HepG2 (cell line): Measurements from ENCODE around the gene GAN. TPM values are rescaled to one million over a fixed set of nuclear protein-coding genes. Genes with fewer than 3 reads are reported as not detected.

Experiments used
- ATAC-seq: fragments of 200-7000 bp; cut with Tn5 transposase; 3 replicates; pipeline ENCODE4 v1.9.1; 2020; ENCODE audit warnings: mild to moderate bottlenecking, moderate library complexity
- BruUV-seq: library from RNA; stranded (reverse); fragments of 400-500 nt; replicated peaks from 2 replicates; lab custom pipeline; 2021; lab: Mats Ljungman, UMichigan
- CTCF ChIA-PET: fragments of 300-600 bp; formaldehyde crosslinking; extraction: SDS; loops from one replicate; lab custom pipeline; 2021; ENCODE audit warnings: low total read pairs, inconsistent platforms, low intra/inter-chr PET ratio; lab: Yijun Ruan, JAX
- POLR2A ChIA-PET: fragments of 350-600 bp; sonication (Branson Sonifier 250); formaldehyde crosslinking; loops from one replicate; lab custom pipeline; 2020; ENCODE audit warnings: antibody characterized with exemption, inconsistent platforms; lab: Yijun Ruan, JAX
- DNase-seq: peaks from one replicate; pipeline ENCODE4 v3.0.0-alpha.2; 2015; ENCODE audit warnings: low spot score
- FAIRE-seq: peaks from 3 replicates; lab custom pipeline; 2011; peaks lifted over from hg19 to GRCh38; lab: Jason Lieb, UNC
- H2AFZ ChIP-seq: one replicate; pipeline ENCODE4 v1.6.1; 2011; ENCODE audit warnings: low read length, inconsistent platforms
- H3K27ac ChIP-seq: fragments of 300-600 bp; 3 replicates; pipeline ENCODE4 v1.8.0; 2011; ENCODE audit warnings: mixed run types, mild to moderate bottlenecking, mixed read lengths, low read length, inconsistent platforms; ENCODE audit not compliant: insufficient read depth; ENCODE audit errors: extremely low read length
- H3K27me3 ChIP-seq, 2 experiments: fragments of 200-600 bp in 1 of 2; 2 replicates in 1 of 2; 3 replicates in 1 of 2; pipeline versions ENCODE4 v1.6.0 to v1.8.0; 2011; ENCODE audit warnings: low read length in 2 of 2, mild to moderate bottlenecking in 2 of 2, moderate library complexity in 2 of 2, inconsistent platforms in 1 of 2; ENCODE audit not compliant: insufficient read depth in 2 of 2, control insufficient read depth in 1 of 2
- H3K36me3 ChIP-seq, 2 experiments: fragments of 200-600 bp in 1 of 2; replicated peaks in 1 of 2; 2 replicates in 1 of 2; 3 replicates in 1 of 2; pipeline versions ENCODE4 v1.5.1 to v1.8.0; 2011; ENCODE audit warnings: low read length in 2 of 2, inconsistent platforms in 1 of 2; ENCODE audit not compliant: insufficient read depth in 2 of 2, control insufficient read depth in 1 of 2
- H3K4me1 ChIP-seq: 2 replicates; pipeline ENCODE4 v1.5.1; 2012; ENCODE audit warnings: low read length, inconsistent platforms; ENCODE audit not compliant: insufficient read depth
- H3K4me2 ChIP-seq: 2 replicates; pipeline ENCODE4 v1.6.0; 2011; ENCODE audit warnings: low read depth, low read length, inconsistent platforms
- H3K4me3 ChIP-seq, 3 experiments: fragments of 200-600 bp in 1 of 3; sonication (generic), shearing (Covaris generic) in 1 of 3; replicated peaks in 1 of 3; 2 replicates each; pipeline ENCODE4 v1.5.1; 2011 to 2016; ENCODE audit warnings: low read length in 3 of 3, inconsistent platforms in 2 of 3, low read depth in 2 of 3, mild to moderate bottlenecking in 2 of 3, control low read depth in 1 of 3, mixed read lengths in 1 of 3; ENCODE audit not compliant: insufficient read depth in 1 of 3
- H3K79me2 ChIP-seq: one replicate; pipeline ENCODE4 v1.6.1; 2011; ENCODE audit warnings: low read length, inconsistent platforms; ENCODE audit not compliant: insufficient read depth
- H3K9ac ChIP-seq: 2 replicates; pipeline ENCODE4 v1.6.0; 2011; ENCODE audit warnings: mild to moderate bottlenecking, low read depth, low read length, inconsistent platforms; ENCODE audit not compliant: insufficient read depth
- H3K9me3 ChIP-seq: 2 replicates; pipeline ENCODE4 v1.5.1; 2012; ENCODE audit warnings: mild to moderate bottlenecking, low read length
- H4K20me1 ChIP-seq: 2 replicates; pipeline ENCODE4 v1.6.0; 2011; ENCODE audit warnings: inconsistent platforms, mild to moderate bottlenecking, low read length, moderate library complexity; ENCODE audit not compliant: insufficient read depth
- ARNTL ChIP-seq: sonication (generic); formaldehyde crosslinking; IDR thresholded peaks from 2 replicates; pipeline ENCODE4 v1.4.0; 2020; ENCODE audit warnings: mild to moderate bottlenecking, missing genetic modification reagents
- FLYWCH1 ChIP-seq: sonication (generic); formaldehyde crosslinking; IDR thresholded peaks from 2 replicates; pipeline ENCODE4 v1.8.1; 2023; ENCODE audit warnings: mild to moderate bottlenecking, missing genetic modification reagents
- GATAD2A ChIP-seq: IDR thresholded peaks from 2 replicates; pipeline ENCODE4 v1.6.1; 2016
- PHB2 ChIP-seq: fragments of 450-650 bp; IDR thresholded peaks from 2 replicates; pipeline ENCODE4 v1.6.1; 2018; ENCODE audit not compliant: partially characterized antibody
- SIN3B ChIP-seq: fragments of 150-350 bp; IDR thresholded peaks from 2 replicates; pipeline ENCODE4 v1.6.1; 2014; ENCODE audit warnings: low read length
- SRY ChIP-seq: sonication (generic); formaldehyde crosslinking; IDR thresholded peaks from 2 replicates; pipeline ENCODE4 v1.8.0; 2022; ENCODE audit warnings: mild to moderate bottlenecking, missing genetic modification reagents
- ZNF629 ChIP-seq: sonication (generic); formaldehyde crosslinking; conservative IDR thresholded peaks from 2 replicates; pipeline ENCODE4 v1.5.0; 2020; ENCODE audit warnings: missing genetic modification reagents
- WGBS: methylation state at CpG from one replicate; pipeline ENCODE4 v1.1.6; 2017; ENCODE audit warnings: low lambda C conversion rate; 5-methylcytosine and 5-hydroxymethylcytosine counted together
- in situ Hi-C: cut with HindIII; loops from 2 replicates; pipeline ENCODE4 v1.10.0; 2017; ENCODE audit warnings: low pct_unique_long_range_greater_than_20kb; ENCODE audit not compliant: extremely low pct_ligation_motif_present
- intact Hi-C: fragments of 100-400 bp; cut with micrococcal nuclease; formaldehyde crosslinking; loops from one replicate; pipeline ENCODE4 v1.10.0; 2022; ENCODE audit not compliant: unreplicated experiment
- polyA plus RNA-seq, 8 experiments: library from polyadenylated mRNA; depleted of rRNA in 3 of 8; stranded (reverse) in 7 of 8; unstranded in 1 of 8; fragments of >200 nt; fragmentation: Illumina TruSeq in 4 of 8; extraction: Trizol in 4 of 8; gene quantifications; 2 replicates each; pipeline versions ENCODE4 v1.2.1 to v1.2.3, GENCODE V29; 2011 to 2016; ENCODE audit warnings: low read depth in 4 of 8, missing spikeins in 1 of 8, mixed read lengths in 1 of 8; ENCODE audit not compliant: insufficient read depth in 1 of 8
- total RNA-seq, 5 experiments: library from RNA; depleted of rRNA; stranded (reverse); fragments of >200 nt; fragmentation: Illumina TruSeq; extraction: Trizol; gene quantifications; 2 replicates each; pipeline ENCODE4 v1.2.3, GENCODE V29; 2016; ENCODE audit warnings: low read depth in 1 of 5
- TF ChIP-seq, protein P1 (sequence below): IDR thresholded peaks from 2 replicates; pipeline ENCODE4 v1.6.1; 2016; ENCODE audit warnings: low read depth, borderline replicate concordance
- TF ChIP-seq, protein P2 (sequence below): sonication (generic); formaldehyde crosslinking; conservative IDR thresholded peaks from 2 replicates; pipeline ENCODE4 v1.8.0; 2022; ENCODE audit warnings: mild to moderate bottlenecking, moderate library complexity, missing genetic modification reagents

GAN gene
- total and polyA plus RNA-seq, 2 of the 13 experiments (the other 11 are each of a cell fraction or from before 2014, with no cell fraction given): 4.3 to 11.0 TPM

DNA sequence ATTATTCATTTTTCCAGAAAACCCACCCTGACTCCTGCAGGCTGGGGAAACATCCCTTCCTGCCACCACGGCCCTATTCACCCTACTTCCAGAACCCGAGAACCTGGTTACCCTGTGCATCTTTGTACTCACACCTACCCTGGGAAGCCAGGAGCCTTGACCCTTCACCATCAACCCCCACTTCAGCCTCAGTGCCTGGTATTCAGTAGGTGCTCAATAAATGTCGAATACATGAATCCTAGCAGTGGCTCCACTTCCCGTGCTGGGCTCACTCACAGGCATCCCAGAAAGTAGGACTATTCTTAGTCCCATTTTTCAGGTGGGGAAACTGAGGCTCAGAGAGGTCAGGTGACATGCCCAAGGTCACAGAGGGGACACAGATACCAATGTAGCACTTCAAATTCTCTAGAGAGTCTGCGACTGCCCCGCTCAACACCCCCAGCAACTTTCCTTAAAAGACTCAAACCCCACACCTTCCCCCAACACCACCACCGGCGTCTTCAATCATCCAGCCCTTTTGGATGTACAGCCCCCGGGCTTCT lies 93.7 kb downstream of the GAN start:
- H3K27ac ChIP-seq: no peak overlapping the region
- DNase-seq: no peak
- ATAC-seq: no peak
- CTCF ChIA-PET: no interaction called here
- in situ Hi-C loops (no loop called here), intact Hi-C loops (no loop called here)
- H4K20me1 ChIP-seq: no peaks in the 10 kb centered on the region
- POLR2A ChIA-PET: no interaction called here
- TF ChIP-seq SIN3B (no peak), ZNF629 (CRISPR knock-in tag) (0 out of 2 replicates have a peak, but pooled peaks have one; percentile 22)
- whole genome bisulfite sequencing: 49% methylated on average over 9 of the region's 9 CpGs
- no peaks in the 10 kb centered on the region for H3K36me3 ChIP-seq
- no peaks in the 10 kb centered on the region for H3K9me3 ChIP-seq
- no peak overlapping the region for H3K4me2 ChIP-seq
- H3K4me1 ChIP-seq: peaks cover 28% of the 10 kb centered on the region
- no peak overlapping the region for H3K4me3 ChIP-seq
- no peak for FAIRE-seq
- no peak overlapping the region for H3K9ac ChIP-seq
- H2AFZ ChIP-seq: no peak overlapping the region
- no peaks in the 10 kb centered on the region for H3K79me2 ChIP-seq
- BruUV-seq: no TSS peak
- H3K27me3 ChIP-seq: peaks cover 0 to 12% of the 10 kb centered on the region in 2 experiments; a peak in 4 of 5 replicates

GRCh38 chr16:81409016-81409556 lies 94.3 kb downstream of the GAN start:
- Histone ChIP-seq H3K9ac (no peak overlapping the region), H3K4me1 (peaks cover 26% of the 10 kb centered on the region), H3K79me2 (no peaks in the 10 kb centered on the region), H3K4me3 (no peak overlapping the region), H4K20me1 (no peaks in the 10 kb centered on the region), H3K9me3 (no peaks in the 10 kb centered on the region), H3K27ac (no peak overlapping the region), H2AFZ (no peak overlapping the region), H3K4me2 (no peak overlapping the region), H3K27me3 (peaks cover 0 to 13% of the 10 kb centered on the region in 2 experiments; a peak in 4 of 5 replicates), H3K36me3 (no peaks in the 10 kb centered on the region)
- ATAC-seq (no peak), DNase-seq (no peak), FAIRE-seq (no peak)
- intact Hi-C loops (no loop called here), in situ Hi-C loops (no loop called here)
- ChIA-PET POLR2A (no interaction called here), CTCF (no interaction called here)
- no peak for TF ChIP-seq PHB2
- TF ChIP-seq FLYWCH1 (CRISPR knock-in tag): no peak
- TF ChIP-seq, protein P1, sequence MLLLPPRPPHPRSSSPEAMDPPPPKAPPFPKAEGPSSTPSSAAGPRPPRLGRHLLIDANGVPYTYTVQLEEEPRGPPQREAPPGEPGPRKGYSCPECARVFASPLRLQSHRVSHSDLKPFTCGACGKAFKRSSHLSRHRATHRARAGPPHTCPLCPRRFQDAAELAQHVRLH: no peak
- TF ChIP-seq SRY (CRISPR knock-in tag): no peak
- no peak for TF ChIP-seq ARNTL (CRISPR knock-in tag)
- TF ChIP-seq, protein P2, sequence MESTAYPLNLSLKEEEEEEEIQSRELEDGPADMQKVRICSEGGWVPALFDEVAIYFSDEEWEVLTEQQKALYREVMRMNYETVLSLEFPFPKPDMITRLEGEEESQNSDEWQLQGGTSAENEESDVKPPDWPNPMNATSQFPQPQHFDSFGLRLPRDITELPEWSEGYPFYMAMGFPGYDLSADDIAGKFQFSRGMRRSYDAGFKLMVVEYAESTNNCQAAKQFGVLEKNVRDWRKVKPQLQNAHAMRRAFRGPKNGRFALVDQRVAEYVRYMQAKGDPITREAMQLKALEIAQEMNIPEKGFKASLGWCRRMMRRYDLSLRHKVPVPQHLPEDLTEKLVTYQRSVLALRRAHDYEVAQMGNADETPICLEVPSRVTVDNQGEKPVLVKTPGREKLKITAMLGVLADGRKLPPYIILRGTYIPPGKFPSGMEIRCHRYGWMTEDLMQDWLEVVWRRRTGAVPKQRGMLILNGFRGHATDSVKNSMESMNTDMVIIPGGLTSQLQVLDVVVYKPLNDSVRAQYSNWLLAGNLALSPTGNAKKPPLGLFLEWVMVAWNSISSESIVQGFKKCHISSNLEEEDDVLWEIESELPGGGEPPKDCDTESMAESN: 0 out of 2 replicates have a peak, but pooled peaks have one; percentile 21
- TF ChIP-seq GATAD2A (CRISPR knock-in tag): no peak
- WGBS: 58% methylated on average over 11 of the region's 13 CpGs
- no TSS peak for BruUV-seq
